K562 treated with DMSO at 1 percent for 24 hours (cell line): ENCODE results near the gene IRX1. TPM values are rescaled to one million over a fixed set of nuclear protein-coding genes. Genes with fewer than 3 reads are reported as not detected.

Source experiments
- total RNA-seq: library from RNA; unstranded; fragments of 300-600 nt; gene quantifications from 2 replicates; pipeline ENCODE4 v1.2.3, GENCODE V29; 2022; ENCODE audit warnings: low read depth; ENCODE audit not compliant: insufficient read depth

The IRX1 gene
- not detected in 2 replicates for total RNA-seq

DNA sequence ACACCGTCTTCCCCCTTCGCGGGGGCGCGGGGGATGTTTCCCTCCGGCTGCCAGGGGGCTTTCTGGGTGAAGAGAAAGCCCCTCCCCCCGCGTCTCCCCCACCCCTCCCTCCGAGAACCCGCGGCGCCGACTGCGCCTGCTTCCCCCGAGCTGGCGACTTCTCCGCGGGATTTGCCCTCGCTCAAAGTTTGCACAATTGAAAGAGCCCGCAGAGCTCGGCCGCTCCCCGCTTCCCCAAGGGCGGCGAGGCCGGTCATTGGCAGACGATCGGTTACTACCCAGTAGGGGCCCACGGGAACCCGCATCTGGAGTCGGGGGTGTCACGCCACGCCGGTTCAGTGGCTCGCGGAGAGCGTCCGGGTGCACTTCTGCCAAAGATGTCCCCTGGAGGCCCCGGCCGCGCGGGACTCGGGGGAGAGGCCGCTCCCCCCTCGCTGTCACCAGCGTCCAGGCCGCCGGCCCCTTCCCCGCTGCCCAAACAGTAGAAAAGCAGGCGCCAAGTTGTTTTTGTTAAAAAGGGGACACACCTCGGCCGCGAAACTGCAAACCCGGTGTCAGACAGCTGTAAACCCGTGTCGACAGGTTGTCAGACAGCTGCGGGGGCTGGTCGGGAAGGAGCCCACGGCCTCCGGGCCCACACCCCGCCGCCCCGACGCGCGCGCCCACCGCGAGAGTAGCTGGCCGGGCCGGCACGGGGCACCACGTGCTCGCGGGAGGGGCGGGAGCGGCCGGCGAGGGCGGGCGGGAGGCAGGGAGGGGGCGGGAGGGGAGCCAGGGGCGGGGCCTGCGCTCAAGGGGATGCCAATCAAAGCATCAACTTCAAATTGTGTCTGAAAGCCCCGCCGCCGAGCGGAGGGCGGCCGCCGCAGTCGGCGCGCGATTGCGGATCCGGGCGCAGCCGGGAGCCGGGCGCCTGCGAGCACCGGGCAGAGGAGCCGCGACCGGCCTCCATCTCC is at the start of gene IRX1:
Gene IRX1 (plus strand): TSS at position 827 of the 956 bp plus-strand sequence. CDS start 274 bp downstream, outside the sequence.

